ENCODE results near the gene ABCA9. TPM values are rescaled to one million over a fixed set of nuclear protein-coding genes. Genes with fewer than 3 reads are reported as not detected.

Gene ABCA9
- polyA plus RNA-seq, 1 donor (not counting 4 experiments of a cell fraction or from before 2014, with no cell fraction given): 0.17 TPM

DNA sequence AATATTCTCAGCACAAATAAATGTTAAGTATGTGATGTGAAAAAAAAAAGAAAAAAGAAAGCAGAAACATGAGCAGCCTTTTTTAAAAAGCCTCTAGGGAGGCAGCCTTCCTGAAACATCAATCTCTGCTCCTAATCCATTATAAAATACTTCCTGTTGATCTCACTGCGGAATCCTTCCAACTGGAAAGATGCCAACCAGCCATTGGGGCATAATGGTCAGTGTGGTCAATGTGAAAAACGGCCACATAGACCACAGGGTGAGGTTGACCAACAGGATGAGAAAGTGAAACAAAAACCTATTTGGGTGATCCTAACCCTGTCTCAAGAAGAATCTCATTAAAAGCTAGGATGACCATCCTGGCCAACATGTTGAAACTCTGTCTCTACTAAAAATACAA lies 79.4 kb downstream of the ABCA9 start:
- H3K36me3 ChIP-seq (ENCODE audit: control insufficient read depth in 2 of 2, extremely low read depth in 1 of 2, insufficient read depth in 2 of 2, low read length in 2 of 2): no peaks in the 10 kb centered on the region
- no peaks in the 10 kb centered on the region for H3K4me1 ChIP-seq (ENCODE audit: control insufficient read depth, extremely low read depth, insufficient read depth, low read length)
- H4K20me1 ChIP-seq (ENCODE audit: control insufficient read depth, extremely low read depth, insufficient read depth, low read length): no peaks in the 10 kb centered on the region
- H3K4me2 ChIP-seq (ENCODE audit: control insufficient read depth, extremely low read depth, insufficient read depth, low read depth, low read length): no peak overlapping the region
- H3K27ac ChIP-seq (ENCODE audit: control insufficient read depth, insufficient read depth, low read length): no peak overlapping the region
- H3K79me2 ChIP-seq (ENCODE audit: control insufficient read depth, insufficient read depth, low read length): no peaks in the 10 kb centered on the region
- no peak overlapping the region for H3K4me3 ChIP-seq (ENCODE audit: control insufficient read depth in 2 of 3, extremely low read depth in 1 of 3, insufficient read depth in 2 of 3, low read depth in 1 of 3, low read length in 3 of 3)
- FAIRE-seq (no peak), DNase-seq (ENCODE audit: low read depth, low spot score) (no peak)
- H2AFZ ChIP-seq (ENCODE audit: control insufficient read depth, low read length): no peak overlapping the region
- dilution Hi-C loops (cut with MboI; ENCODE audit: extremely low pct_ligation_motif_present, low sequenced_read_pairs): no loop called here
- H3K9me1 ChIP-seq (ENCODE audit: control insufficient read depth, extremely low read depth, insufficient read depth, low read length): no peaks in the 10 kb centered on the region
- no peaks in the 10 kb centered on the region for H3K9me3 ChIP-seq (ENCODE audit: control insufficient read depth, low read depth, low read length)
- H3K9ac ChIP-seq (ENCODE audit: control insufficient read depth, extremely low read depth, insufficient read depth, low read length): no peak overlapping the region
- H3K27me3 ChIP-seq (ENCODE audit: control insufficient read depth, extremely low read depth, insufficient read depth, low read length): no peaks in the 10 kb centered on the region
- TF ChIP-seq, protein P1, sequence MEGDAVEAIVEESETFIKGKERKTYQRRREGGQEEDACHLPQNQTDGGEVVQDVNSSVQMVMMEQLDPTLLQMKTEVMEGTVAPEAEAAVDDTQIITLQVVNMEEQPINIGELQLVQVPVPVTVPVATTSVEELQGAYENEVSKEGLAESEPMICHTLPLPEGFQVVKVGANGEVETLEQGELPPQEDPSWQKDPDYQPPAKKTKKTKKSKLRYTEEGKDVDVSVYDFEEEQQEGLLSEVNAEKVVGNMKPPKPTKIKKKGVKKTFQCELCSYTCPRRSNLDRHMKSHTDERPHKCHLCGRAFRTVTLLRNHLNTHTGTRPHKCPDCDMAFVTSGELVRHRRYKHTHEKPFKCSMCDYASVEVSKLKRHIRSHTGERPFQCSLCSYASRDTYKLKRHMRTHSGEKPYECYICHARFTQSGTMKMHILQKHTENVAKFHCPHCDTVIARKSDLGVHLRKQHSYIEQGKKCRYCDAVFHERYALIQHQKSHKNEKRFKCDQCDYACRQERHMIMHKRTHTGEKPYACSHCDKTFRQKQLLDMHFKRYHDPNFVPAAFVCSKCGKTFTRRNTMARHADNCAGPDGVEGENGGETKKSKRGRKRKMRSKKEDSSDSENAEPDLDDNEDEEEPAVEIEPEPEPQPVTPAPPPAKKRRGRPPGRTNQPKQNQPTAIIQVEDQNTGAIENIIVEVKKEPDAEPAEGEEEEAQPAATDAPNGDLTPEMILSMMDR (optimal IDR thresholded peaks at IDR 0.05 in 1 of 3, IDR thresholded peaks at IDR 0.05 in 1 of 3, conservative IDR thresholded peaks at IDR 0.05 in 1 of 3; ENCODE audit: extremely low read depth in 1 of 3, insufficient read depth in 2 of 3, low read length in 3 of 3): no peak
- TF ChIP-seq EZH2 (IDR thresholded peaks at IDR 0.05; ENCODE audit: low read length): no peak

DNA sequence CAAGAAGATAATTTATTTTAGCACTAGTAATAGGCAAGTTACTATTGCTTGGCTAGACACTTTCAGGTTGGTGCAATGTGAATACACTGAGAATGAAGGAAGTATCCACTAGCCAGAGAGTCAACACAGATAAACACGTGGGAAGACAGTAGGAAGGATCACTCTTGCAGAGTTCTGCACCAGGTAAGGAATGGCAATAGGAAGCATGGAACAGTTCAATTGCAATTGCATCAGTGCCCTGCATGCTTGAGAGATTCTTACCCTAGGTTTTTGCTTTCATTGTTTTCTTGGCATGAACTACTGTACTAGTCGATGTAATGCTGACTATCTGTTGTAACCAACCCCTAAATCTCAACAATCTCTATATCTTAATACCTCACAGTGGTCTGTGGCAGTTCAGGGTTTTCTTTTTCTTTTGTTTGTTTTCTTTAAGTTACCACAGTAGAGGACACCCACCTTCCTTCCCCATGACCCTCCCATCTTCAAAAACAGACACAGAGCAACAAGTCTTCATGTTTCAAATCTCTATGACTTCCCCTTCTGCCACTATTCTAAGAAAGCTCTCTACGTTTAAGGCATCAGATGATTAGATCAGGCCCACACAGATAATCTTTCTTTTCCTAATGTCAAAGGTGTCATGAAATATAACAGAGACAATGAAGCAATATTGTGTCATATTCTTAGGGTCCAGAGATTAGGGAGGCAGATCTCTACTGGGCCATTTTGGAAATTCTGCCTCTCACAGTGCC lies 87.5 kb downstream of the ABCA9 start:
- H3K9ac ChIP-seq (ENCODE audit: control insufficient read depth, extremely low read depth, insufficient read depth, low read length): no peak overlapping the region
- H3K27ac ChIP-seq (ENCODE audit: control insufficient read depth, insufficient read depth, low read length): no peak overlapping the region
- H3K79me2 ChIP-seq (ENCODE audit: control insufficient read depth, insufficient read depth, low read length): no peaks in the 10 kb centered on the region
- FAIRE-seq (no peak), DNase-seq (ENCODE audit: low read depth, low spot score) (no peak)
- no peak overlapping the region for H3K4me2 ChIP-seq (ENCODE audit: control insufficient read depth, extremely low read depth, insufficient read depth, low read depth, low read length)
- H2AFZ ChIP-seq (ENCODE audit: control insufficient read depth, low read length): no peak overlapping the region
- no peaks in the 10 kb centered on the region for H3K4me1 ChIP-seq (ENCODE audit: control insufficient read depth, extremely low read depth, insufficient read depth, low read length)
- H3K27me3 ChIP-seq (ENCODE audit: control insufficient read depth, extremely low read depth, insufficient read depth, low read length): no peaks in the 10 kb centered on the region
- no peaks in the 10 kb centered on the region for H3K9me1 ChIP-seq (ENCODE audit: control insufficient read depth, extremely low read depth, insufficient read depth, low read length)
- TF ChIP-seq, protein P1 (optimal IDR thresholded peaks at IDR 0.05 in 1 of 3, IDR thresholded peaks at IDR 0.05 in 1 of 3, conservative IDR thresholded peaks at IDR 0.05 in 1 of 3; ENCODE audit: extremely low read depth in 1 of 3, insufficient read depth in 2 of 3, low read length in 3 of 3): no peak
- no peak for TF ChIP-seq EZH2 (IDR thresholded peaks at IDR 0.05; ENCODE audit: low read length)
- H3K9me3 ChIP-seq (ENCODE audit: control insufficient read depth, low read depth, low read length): no peaks in the 10 kb centered on the region
- dilution Hi-C loops (cut with MboI; ENCODE audit: extremely low pct_ligation_motif_present, low sequenced_read_pairs): no loop called here
- H3K4me3 ChIP-seq (ENCODE audit: control insufficient read depth in 2 of 3, extremely low read depth in 1 of 3, insufficient read depth in 2 of 3, low read depth in 1 of 3, low read length in 3 of 3): no peak overlapping the region
- H4K20me1 ChIP-seq (ENCODE audit: control insufficient read depth, extremely low read depth, insufficient read depth, low read length): no peaks in the 10 kb centered on the region
- no peaks in the 10 kb centered on the region for H3K36me3 ChIP-seq (ENCODE audit: control insufficient read depth in 2 of 2, extremely low read depth in 1 of 2, insufficient read depth in 2 of 2, low read length in 2 of 2)

Measured in keratinocyte (primary cell).